ENCODE data around the gene SUMO2.

GRCh38 chr17:75174996-75175395, 7.8 kb downstream of the SUMO2 start:
- TF ChIP-seq MEIS1 (CRISPR knock-in tag; IDR thresholded peaks at IDR 0.05; ENCODE audit: borderline replicate concordance) (no peak), MYNN (tag by site-specific recombination; IDR thresholded peaks at IDR 0.05; ENCODE audit: borderline replicate concordance) (no peak), ZBTB17 (tag by site-specific recombination; IDR thresholded peaks at IDR 0.05) (no peak), RBAK (tag by site-specific recombination; IDR thresholded peaks at IDR 0.05) (no peak), ZBTB48 (tag by site-specific recombination; IDR thresholded peaks at IDR 0.05) (no peak), ZNF24 (tag by site-specific recombination; IDR thresholded peaks at IDR 0.05) (no peak), ZNF311 (tag by site-specific recombination; IDR thresholded peaks at IDR 0.05; ENCODE audit: borderline replicate concordance) (no peak)
- TF ChIP-seq, protein P1, sequence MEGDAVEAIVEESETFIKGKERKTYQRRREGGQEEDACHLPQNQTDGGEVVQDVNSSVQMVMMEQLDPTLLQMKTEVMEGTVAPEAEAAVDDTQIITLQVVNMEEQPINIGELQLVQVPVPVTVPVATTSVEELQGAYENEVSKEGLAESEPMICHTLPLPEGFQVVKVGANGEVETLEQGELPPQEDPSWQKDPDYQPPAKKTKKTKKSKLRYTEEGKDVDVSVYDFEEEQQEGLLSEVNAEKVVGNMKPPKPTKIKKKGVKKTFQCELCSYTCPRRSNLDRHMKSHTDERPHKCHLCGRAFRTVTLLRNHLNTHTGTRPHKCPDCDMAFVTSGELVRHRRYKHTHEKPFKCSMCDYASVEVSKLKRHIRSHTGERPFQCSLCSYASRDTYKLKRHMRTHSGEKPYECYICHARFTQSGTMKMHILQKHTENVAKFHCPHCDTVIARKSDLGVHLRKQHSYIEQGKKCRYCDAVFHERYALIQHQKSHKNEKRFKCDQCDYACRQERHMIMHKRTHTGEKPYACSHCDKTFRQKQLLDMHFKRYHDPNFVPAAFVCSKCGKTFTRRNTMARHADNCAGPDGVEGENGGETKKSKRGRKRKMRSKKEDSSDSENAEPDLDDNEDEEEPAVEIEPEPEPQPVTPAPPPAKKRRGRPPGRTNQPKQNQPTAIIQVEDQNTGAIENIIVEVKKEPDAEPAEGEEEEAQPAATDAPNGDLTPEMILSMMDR (tag by site-specific recombination; IDR thresholded peaks at IDR 0.05) = no peak
- TF ChIP-seq, protein P2, sequence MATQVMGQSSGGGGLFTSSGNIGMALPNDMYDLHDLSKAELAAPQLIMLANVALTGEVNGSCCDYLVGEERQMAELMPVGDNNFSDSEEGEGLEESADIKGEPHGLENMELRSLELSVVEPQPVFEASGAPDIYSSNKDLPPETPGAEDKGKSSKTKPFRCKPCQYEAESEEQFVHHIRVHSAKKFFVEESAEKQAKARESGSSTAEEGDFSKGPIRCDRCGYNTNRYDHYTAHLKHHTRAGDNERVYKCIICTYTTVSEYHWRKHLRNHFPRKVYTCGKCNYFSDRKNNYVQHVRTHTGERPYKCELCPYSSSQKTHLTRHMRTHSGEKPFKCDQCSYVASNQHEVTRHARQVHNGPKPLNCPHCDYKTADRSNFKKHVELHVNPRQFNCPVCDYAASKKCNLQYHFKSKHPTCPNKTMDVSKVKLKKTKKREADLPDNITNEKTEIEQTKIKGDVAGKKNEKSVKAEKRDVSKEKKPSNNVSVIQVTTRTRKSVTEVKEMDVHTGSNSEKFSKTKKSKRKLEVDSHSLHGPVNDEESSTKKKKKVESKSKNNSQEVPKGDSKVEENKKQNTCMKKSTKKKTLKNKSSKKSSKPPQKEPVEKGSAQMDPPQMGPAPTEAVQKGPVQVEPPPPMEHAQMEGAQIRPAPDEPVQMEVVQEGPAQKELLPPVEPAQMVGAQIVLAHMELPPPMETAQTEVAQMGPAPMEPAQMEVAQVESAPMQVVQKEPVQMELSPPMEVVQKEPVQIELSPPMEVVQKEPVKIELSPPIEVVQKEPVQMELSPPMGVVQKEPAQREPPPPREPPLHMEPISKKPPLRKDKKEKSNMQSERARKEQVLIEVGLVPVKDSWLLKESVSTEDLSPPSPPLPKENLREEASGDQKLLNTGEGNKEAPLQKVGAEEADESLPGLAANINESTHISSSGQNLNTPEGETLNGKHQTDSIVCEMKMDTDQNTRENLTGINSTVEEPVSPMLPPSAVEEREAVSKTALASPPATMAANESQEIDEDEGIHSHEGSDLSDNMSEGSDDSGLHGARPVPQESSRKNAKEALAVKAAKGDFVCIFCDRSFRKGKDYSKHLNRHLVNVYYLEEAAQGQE (tag by site-specific recombination; IDR thresholded peaks at IDR 0.05) = no peak
